ENCODE data around the gene UGT1A6.
"Not testable (repeated sequence)": the region's sequence is repeated elsewhere in the genome, so short reads cannot be mapped to it uniquely, and the experiment has no call there.

Gene UGT1A6

DNA sequence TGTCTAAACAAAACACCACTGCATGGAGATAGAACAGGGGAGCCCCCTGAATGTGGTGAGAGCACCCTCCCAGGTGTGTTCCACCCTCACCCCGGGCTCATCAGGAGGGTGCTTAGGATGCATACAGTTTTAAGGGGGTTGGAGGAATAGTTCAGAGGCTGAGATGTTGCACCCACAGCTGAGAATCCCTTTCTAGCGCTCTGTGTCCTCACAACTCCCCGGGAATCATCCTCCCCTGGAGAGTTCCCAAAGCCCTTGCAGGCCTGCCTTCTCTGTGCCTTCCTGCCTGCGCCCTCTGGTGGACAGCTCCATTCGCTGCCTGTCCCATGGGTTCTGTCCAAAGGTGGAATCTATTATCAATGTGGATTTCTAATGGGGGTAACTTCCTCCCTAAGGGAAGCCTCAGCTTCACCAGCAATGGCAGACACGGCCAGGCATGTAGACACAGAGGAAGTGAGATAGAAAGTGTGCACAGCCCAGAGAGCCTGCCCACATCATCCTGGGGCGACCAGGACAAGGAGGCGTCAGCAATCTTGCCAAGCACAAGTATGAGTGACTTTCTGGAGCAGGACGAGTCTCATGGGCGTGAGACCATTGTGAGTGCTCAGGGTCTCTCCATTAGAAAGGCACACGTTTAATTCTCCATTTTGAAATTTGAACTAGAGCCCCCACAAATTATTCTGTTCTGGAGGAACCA lies 18.8 kb downstream of the UGT1A6 start:
- DNase-seq (ENCODE audit: low spot score in 2 of 2) (peak; percentile 29 to 49), ATAC-seq (replicated peaks; ENCODE audit: extremely low read depth, poor library complexity, severe bottlenecking) (no peak)
- H3K27me3 Mint-ChIP-seq = peaks cover 78% of the 10 kb centered on the region

DNA sequence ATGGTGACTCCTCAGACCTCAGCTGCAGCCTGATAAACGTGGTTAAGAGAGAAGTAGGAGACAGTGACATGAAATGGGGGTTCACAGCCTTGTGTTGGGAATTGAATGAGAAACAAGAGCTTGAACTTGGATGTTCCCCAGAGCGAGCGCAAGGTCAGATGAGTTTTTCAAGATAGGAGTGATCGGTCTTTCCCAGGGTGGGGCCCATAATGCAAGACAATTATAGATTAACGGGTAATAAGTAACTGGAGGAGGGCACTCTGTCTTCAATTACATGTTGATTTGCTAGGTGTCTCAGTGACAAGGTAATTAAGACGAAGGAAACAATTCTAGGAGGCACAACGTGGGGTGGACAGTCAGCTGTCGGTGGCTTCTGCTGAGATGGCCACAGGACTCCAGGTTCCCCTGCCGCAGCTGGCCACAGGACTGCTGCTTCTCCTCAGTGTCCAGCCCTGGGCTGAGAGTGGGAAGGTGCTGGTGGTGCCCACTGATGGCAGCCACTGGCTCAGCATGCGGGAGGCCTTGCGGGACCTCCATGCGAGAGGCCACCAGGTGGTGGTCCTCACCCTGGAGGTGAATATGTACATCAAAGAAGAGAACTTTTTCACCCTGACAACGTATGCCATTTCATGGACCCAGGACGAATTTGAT lies 20.0 kb downstream of the UGT1A6 start, which contains the start of gene UGT1A5:
Gene UGT1A5, plus strand, starts transcription at position 297 of the 651 bp plus-strand sequence. Its CDS starts 85 bp downstream, at position 382.
- Mint-ChIP-seq H3K27ac (ENCODE audit: low read depth) (no peak within 1 kb of the TSS), H3K4me3 (no peak within 1 kb of the TSS)

More for the DNA sequence above, 18.8 kb downstream of the UGT1A6 start:
- H3K27ac Mint-ChIP-seq (ENCODE audit: low read depth) = no peak overlapping the region
- H3K4me1 Mint-ChIP-seq = no peaks in the 10 kb centered on the region
- no peak overlapping the region for H3K4me3 Mint-ChIP-seq
- H3K9me3 Mint-ChIP-seq = no peaks in the 10 kb centered on the region
- no peaks in the 10 kb centered on the region for H3K36me3 Mint-ChIP-seq (ENCODE audit: insufficient read depth)

DNA sequence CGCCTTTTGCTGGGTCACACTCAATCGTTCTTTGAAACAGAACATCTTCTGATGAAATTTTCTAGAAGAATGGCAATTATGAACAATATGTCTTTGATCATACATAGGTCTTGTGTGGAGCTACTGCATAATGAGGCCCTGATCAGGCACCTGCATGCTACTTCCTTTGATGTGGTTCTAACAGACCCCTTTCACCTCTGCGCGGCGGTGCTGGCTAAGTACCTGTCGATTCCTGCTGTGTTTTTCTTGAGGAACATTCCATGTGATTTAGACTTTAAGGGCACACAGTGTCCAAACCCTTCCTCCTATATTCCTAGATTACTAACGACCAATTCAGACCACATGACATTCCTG lies 20.5 kb downstream of the UGT1A6 start:
- no peak overlapping the region for H3K4me3 Mint-ChIP-seq
- DNase-seq (ENCODE audit: low spot score in 2 of 2) = no peak
- H3K36me3 Mint-ChIP-seq (ENCODE audit: insufficient read depth) = no peaks in the 10 kb centered on the region
- H3K27me3 Mint-ChIP-seq = peaks cover 81% of the 10 kb centered on the region
- ATAC-seq (replicated peaks; ENCODE audit: extremely low read depth, poor library complexity, severe bottlenecking) = no peak
- no peak overlapping the region for H3K27ac Mint-ChIP-seq (ENCODE audit: low read depth)
- H3K9me3 Mint-ChIP-seq = no peaks in the 10 kb centered on the region
- H3K4me1 Mint-ChIP-seq = no peaks in the 10 kb centered on the region

More for the DNA sequence above, 20.0 kb downstream of the UGT1A6 start, which contains the start of gene UGT1A5:
- ATAC-seq (replicated peaks; ENCODE audit: extremely low read depth, poor library complexity, severe bottlenecking) (no peak), DNase-seq (ENCODE audit: low spot score in 2 of 2) (no peak)
- Mint-ChIP-seq H3K36me3 (ENCODE audit: insufficient read depth) (no peaks in the 10 kb centered on the region), H3K4me1 (no peaks in the 10 kb centered on the region), H3K27me3 (peaks cover 81% of the 10 kb centered on the region), H3K9me3 (no peaks in the 10 kb centered on the region)

DNA sequence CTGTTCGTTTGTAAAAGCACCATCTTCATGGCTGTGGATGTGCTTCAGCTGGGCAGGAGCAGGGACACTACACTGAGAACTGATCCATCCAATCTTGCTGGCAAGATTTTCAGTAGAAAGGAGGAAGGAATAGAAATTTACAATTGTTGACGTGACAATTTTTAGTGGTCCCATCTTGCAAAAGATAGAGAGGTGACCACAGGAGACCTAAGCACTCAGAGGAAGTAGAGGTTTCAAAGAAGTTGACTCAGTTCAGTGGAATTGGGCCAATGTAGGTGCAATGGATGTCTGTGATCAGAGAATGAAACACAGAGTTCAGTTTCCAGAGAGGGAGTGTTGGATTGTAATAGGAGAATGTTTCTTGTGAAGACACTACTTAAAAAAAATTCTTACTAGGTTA lies 21.4 kb downstream of the UGT1A6 start:
- H3K4me3 Mint-ChIP-seq = no peak overlapping the region
- H3K27me3 Mint-ChIP-seq = peaks cover 82% of the 10 kb centered on the region
- DNase-seq (ENCODE audit: low spot score in 2 of 2) = no peak
- ATAC-seq (replicated peaks; ENCODE audit: extremely low read depth, poor library complexity, severe bottlenecking) = no peak
- no peak overlapping the region for H3K27ac Mint-ChIP-seq (ENCODE audit: low read depth)
- H3K36me3 Mint-ChIP-seq (ENCODE audit: insufficient read depth) = no peaks in the 10 kb centered on the region
- H3K9me3 Mint-ChIP-seq = no peaks in the 10 kb centered on the region
- no peaks in the 10 kb centered on the region for H3K4me1 Mint-ChIP-seq

DNA sequence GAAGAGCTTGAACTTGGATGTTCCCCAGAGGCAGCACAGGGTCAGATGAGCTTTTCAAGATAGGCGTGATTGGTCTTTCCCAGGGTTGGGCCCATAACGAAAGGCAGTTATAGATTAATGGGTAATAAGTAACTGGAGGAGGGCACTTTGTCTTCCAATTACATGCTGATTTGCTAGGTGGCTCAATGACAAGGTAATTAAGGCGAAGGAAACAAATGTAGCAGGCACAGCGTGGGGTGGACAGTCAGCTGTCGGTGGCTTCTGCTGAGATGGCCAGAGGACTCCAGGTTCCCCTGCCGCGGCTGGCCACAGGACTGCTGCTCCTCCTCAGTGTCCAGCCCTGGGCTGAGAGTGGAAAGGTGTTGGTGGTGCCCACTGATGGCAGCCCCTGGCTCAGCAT lies 25.9 kb downstream of the UGT1A6 start, which contains the start of gene UGT1A4:
Gene UGT1A4, plus strand, starts transcription at position 185 of the 400 bp plus-strand sequence. Its CDS starts 85 bp downstream, at position 270.
- Mint-ChIP-seq H3K9me3 (no peaks in the 10 kb centered on the region), H3K27me3 (peaks cover 58% of the 10 kb centered on the region), H3K36me3 (ENCODE audit: insufficient read depth) (no peaks in the 10 kb centered on the region), H3K4me3 (no peak within 1 kb of the TSS), H3K27ac (ENCODE audit: low read depth) (no peak within 1 kb of the TSS), H3K4me1 (no peaks in the 10 kb centered on the region)
- DNase-seq (ENCODE audit: low spot score in 2 of 2) (no peak), ATAC-seq (replicated peaks; ENCODE audit: extremely low read depth, poor library complexity, severe bottlenecking) (no peak)

- Mint-ChIP-seq H3K27me3 (peaks cover 71% of the 10 kb centered on the region), H3K27ac (ENCODE audit: low read depth) (no peak within 1 kb of the TSS), H3K9me3 (no peaks in the 10 kb centered on the region), H3K4me3 (no peak within 1 kb of the TSS), H3K36me3 (ENCODE audit: insufficient read depth) (no peaks in the 10 kb centered on the region), H3K4me1 (no peaks in the 10 kb centered on the region)
- DNase-seq (ENCODE audit: low spot score in 2 of 2) (no peak), ATAC-seq (replicated peaks; ENCODE audit: extremely low read depth, poor library complexity, severe bottlenecking) (no peak)
Observed at GRCh38 chr2:233728723-233729301, 36.1 kb downstream of the UGT1A6 start, which contains the start of gene UGT1A3. TSS of gene UGT1A3 (plus strand) at chr2:233729042. CDS start at chr2:233729127, 85 bp downstream.

DNA sequence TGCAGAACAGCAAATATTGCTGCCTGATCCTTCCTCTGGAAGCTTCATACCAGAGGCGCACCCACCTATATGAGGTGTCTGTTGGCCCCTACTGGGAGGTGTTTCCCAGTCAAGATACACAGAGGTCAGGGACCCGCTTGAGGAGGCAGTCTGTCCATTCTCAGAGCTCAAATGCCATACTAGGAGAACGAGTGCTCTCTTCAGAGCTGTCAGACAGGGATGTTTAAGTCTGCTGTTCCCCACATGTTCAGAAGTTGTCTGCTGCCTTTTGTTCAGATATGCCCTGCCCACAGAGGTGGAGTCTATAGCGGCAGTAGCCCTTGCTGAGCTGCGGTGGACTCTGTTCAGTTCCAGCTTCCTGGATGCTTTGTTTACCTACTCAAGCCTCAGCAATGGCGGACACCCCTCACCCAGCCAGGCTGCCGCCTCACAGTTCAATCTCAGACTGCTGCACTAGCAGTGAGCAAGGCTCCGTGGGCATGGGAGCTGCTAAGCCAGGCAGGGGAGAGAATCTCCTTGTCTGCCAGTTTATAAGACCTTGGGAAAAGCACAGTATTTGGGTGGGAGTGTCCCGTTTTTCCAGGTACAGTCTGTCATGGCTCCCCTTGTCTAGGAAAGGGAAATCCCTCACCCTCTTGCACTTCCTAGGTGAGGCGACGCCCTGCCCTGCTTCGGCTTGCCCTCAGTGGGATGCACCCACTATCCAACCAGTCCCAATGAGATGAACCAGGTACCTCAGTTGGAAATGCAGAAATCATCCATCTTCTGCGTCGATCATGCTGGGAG lies 44.4 kb downstream of the UGT1A6 start:
- ATAC-seq (replicated peaks; ENCODE audit: extremely low read depth, poor library complexity, severe bottlenecking); H3K4me1 Mint-ChIP-seq; H3K4me3 Mint-ChIP-seq; DNase-seq (ENCODE audit: low spot score in 2 of 2); H3K27ac Mint-ChIP-seq (ENCODE audit: low read depth); H3K36me3 Mint-ChIP-seq (ENCODE audit: insufficient read depth); H3K9me3 Mint-ChIP-seq: not testable (repeated sequence)
- H3K27me3 Mint-ChIP-seq = peaks cover 82% of the 10 kb centered on the region

GRCh38 chr2:233740870-233741269 lies 48.2 kb downstream of the UGT1A6 start:
- Mint-ChIP-seq H3K27ac (ENCODE audit: low read depth) (no peak overlapping the region), H3K9me3 (no peaks in the 10 kb centered on the region), H3K36me3 (ENCODE audit: insufficient read depth) (no peaks in the 10 kb centered on the region), H3K4me1 (no peaks in the 10 kb centered on the region), H3K4me3 (no peak overlapping the region), H3K27me3 (peaks cover 55% of the 10 kb centered on the region)
- DNase-seq (ENCODE audit: low spot score in 2 of 2) (no peak), ATAC-seq (replicated peaks; ENCODE audit: extremely low read depth, poor library complexity, severe bottlenecking) (no peak)

GRCh38 chr2:233743464-233744259 lies 51.0 kb downstream of the UGT1A6 start:
- no peak overlapping the region for H3K4me3 Mint-ChIP-seq
- ATAC-seq (replicated peaks; ENCODE audit: extremely low read depth, poor library complexity, severe bottlenecking) (no peak), DNase-seq (ENCODE audit: low spot score in 2 of 2) (no peak)
- H3K27ac Mint-ChIP-seq (ENCODE audit: low read depth) = no peak overlapping the region
- no peaks in the 10 kb centered on the region for H3K9me3 Mint-ChIP-seq
- H3K36me3 Mint-ChIP-seq (ENCODE audit: insufficient read depth) = no peaks in the 10 kb centered on the region
- H3K4me1 Mint-ChIP-seq = no peaks in the 10 kb centered on the region
- peaks cover 60% of the 10 kb centered on the region for H3K27me3 Mint-ChIP-seq

DNA sequence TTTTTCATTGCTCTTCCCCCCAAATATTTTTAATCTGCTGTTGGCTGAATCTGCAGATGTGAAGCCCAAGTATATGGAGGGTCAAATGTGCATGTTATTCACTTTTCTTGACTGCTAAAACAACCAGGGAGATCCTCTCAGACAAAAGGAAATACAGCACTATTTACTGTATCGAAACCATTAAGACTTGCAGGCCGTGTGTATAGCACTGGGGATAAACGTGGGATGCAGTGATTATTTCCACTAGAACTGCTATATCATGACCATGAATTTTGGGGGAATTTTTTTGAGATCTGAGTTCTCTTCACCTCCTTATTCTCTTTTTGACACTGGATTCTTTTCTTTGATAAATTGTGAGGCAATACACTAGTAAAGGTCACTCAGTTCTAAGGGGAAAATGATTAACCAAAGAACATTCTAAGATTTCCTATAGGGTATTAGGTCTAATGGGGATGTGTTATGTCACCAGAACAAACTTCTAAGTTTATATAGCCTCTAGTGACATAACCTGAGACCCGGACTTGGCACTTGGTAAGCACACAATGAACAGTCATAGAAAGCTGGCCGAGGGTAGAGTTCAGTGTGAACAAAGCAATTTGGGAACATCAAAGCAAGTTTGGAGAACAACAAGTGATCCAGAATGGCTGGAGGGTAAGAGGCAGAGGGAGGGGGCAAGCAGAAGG lies 52.5 kb downstream of the UGT1A6 start:
- peaks cover 60% of the 10 kb centered on the region for H3K27me3 Mint-ChIP-seq
- no peaks in the 10 kb centered on the region for H3K4me1 Mint-ChIP-seq
- DNase-seq (ENCODE audit: low spot score in 2 of 2) (no peak), ATAC-seq (replicated peaks; ENCODE audit: extremely low read depth, poor library complexity, severe bottlenecking) (no peak)
- H3K27ac Mint-ChIP-seq (ENCODE audit: low read depth) = no peak overlapping the region
- no peaks in the 10 kb centered on the region for H3K36me3 Mint-ChIP-seq (ENCODE audit: insufficient read depth)
- no peaks in the 10 kb centered on the region for H3K9me3 Mint-ChIP-seq
- H3K4me3 Mint-ChIP-seq = no peak overlapping the region

DNA sequence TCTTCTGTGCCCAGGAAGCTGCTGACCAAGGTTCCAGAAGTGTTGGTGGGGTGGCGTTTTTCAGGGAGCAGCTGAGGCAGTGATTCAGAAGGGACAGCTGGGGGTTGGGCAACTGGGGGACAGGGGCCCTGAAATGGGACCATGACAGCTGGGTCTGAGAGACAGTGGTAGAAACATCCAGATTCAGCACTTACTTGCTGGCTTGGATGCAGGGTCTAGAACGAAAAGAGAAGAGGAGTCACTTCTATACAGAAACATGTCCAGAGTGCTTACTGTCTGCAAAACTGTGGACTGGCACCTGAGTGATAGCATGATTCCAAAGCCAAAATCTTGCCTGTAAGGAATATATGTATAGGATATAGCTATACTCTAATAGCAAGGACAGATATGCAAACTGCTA lies 53.1 kb downstream of the UGT1A6 start:
- H3K27me3 Mint-ChIP-seq = peaks cover 58% of the 10 kb centered on the region
- not testable (repeated sequence) for H3K36me3 Mint-ChIP-seq (ENCODE audit: insufficient read depth)

More for the DNA sequence above, 53.1 kb downstream of the UGT1A6 start:
- ATAC-seq (replicated peaks; ENCODE audit: extremely low read depth, poor library complexity, severe bottlenecking); DNase-seq (ENCODE audit: low spot score in 2 of 2); H3K4me3 Mint-ChIP-seq; H3K9me3 Mint-ChIP-seq; H3K4me1 Mint-ChIP-seq; H3K27ac Mint-ChIP-seq (ENCODE audit: low read depth): not testable (repeated sequence)

Data from central memory CD8-positive, alpha-beta T cell (primary cell).